ENCODE measurements around the gene GGACT.

GRCh38 chr13:100525453-100526317 is 62.9 kb downstream of the GGACT start:
- TF ChIP-seq POLR2A (IDR thresholded peaks at IDR 0.05; ENCODE audit: control extremely low read depth in 1 of 2, low read depth in 2 of 2, low read length in 2 of 2): no peak
- TF ChIP-seq EZH2 (IDR thresholded peaks at IDR 0.05; ENCODE audit: low read depth, low read length, severe bottlenecking): no peak
- TF ChIP-seq CTCF (IDR thresholded peaks at IDR 0.05; ENCODE audit: control extremely low read depth in 1 of 3, insufficient read depth in 1 of 3, low read depth in 1 of 3, low read length in 3 of 3): no peak
- TF ChIP-seq JUND (IDR thresholded peaks at IDR 0.05; ENCODE audit: low read length): no peak
- TF ChIP-seq SAP30 (IDR thresholded peaks at IDR 0.05; ENCODE audit: insufficient read depth, insufficient replicate concordance, low read length): no peak

Data from H1 (cell line).